ENCODE results near the gene C14orf132.

Gene C14orf132

DNA sequence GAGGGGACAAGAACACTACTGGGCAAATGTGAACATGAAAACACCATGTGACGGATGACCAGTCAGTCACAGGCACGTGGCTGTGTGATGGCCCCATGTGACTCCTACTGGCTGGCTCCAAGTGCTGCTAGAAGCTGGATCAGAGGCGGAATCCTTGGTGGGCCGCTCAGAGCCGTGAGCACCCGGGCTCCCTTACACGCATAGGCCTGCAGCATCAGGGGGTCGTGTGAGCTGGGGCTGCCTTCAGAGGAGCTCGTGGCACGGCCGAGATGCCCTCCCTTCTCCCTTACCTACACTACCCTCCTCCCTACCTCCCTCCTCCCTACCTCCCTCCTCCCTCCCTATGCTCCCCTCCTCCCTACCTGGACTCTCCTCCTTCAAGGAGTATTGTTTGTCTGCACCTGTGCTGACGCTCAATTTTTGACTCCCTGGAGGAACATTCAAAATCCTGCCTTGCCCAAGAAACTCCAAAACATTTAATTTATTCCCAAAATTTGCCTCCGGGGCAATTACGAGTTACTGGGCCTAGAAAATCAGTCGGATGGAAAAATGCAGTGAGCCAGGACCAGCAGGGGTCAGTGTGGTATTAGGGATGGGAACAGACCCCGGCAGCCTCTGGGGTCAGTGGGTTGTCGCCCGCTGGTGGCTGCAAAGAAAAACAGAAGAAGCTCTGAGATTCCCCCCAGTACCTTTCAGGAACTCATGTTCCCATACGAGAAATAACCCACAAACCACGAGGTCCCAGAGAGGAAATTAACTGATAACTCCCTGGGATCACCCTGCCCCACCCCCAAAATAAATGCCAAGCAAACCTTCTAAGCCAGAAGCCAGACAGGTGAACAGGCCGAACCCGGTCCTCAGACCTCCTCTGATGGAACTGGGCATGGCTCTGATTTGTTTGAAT lies 61.3 kb downstream of the C14orf132 start:
- peak; percentile 45 to 64 for DNase-seq

DNA sequence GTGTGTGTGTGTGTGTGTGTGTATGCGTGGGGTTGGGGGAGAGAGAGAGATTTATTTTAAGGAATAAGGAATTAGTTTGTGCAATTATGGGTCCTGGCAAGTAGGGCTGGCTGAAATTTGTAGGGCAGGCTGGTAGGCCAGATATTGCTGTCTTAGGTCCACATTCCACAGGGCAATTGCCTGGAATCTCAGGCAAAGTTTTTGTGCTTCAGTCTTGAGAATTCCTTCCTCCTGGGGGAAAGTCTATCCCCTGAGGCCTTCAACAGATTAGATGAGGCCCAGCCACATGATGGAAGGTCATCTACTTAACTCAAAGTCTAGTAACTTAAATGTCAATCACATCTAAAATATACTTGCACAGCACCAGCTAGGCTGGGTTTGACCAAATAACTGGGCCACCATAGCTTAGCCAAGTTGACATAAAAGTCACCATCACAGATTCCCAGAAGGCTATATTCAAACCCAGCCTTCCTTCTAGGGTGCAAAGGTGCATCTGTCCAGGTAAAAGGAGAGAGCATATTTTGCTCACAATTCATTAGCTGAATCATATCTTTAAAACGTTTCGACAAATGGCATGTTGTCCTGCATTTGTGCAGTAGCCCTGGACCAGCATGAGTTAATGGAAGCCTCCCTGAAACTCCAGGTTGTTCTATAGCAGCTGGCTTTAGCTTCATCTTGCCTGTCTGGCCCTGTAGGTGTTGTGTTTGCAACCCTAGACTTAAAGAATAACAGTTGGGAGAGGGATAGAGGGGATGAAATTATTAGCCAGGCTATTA lies 63.1 kb downstream of the C14orf132 start:
- no peak for DNase-seq

DNA sequence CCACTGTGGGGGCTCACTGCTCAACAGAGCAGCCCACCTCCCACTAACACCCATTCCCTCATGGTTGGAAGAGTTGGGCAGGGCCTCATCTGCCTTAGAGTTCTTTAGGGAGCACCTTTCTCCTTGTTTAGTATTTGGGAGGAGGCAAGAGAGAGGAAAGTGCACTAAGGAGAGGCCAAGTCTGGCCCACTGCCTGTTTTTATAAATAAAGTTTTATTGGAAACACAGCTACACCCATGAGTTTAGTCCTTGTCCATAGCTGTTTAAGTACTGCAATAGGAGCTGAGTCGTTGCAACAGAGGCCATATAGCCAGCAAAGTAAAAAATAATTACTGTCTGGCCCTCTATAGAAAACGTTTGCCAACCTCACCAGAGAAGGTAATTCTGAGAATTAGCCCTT lies 63.9 kb downstream of the C14orf132 start:
- no peak for DNase-seq

DNA sequence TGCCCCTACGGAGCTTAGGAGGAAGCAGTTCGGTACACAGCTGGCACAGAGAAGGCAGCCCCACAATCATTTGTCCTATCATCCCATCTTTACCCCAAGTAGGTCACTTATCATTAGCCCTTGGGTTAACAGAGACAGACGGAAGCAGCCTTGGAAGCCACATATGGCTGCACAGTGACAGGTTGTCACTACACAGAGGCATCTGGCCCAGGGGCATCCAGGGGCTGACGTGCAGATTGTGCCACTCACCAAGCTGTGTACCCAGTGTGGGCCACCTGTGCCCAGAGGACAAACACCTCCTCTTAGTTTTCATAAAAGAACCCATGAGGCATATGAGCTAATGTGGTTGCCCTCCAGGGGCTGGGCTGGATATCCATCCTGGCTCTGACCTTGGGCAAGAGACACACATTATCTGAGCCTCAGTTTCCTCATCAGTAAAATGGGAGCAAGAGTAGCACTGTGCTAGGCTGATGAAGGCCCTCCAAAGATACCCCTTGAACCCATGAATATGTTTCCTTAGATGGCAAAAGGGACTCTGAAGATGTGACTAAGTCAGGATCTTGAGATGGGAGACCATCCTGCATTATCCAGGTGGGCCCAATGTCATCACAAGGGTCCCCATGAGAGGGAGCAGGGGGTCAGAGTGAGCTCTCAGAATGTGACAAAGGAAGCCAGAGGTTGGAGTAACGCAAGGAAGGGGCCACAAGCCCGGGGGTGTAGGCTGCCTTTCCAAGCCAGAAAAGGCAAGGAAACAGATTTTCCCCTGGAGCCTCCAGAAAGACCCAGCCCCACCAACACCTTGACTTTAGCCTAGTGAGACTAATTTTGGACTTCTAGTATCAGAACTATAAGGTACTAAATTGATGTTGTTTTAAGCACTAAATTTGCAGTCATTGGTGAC lies 64.6 kb downstream of the C14orf132 start:
- no peak for DNase-seq

DNA sequence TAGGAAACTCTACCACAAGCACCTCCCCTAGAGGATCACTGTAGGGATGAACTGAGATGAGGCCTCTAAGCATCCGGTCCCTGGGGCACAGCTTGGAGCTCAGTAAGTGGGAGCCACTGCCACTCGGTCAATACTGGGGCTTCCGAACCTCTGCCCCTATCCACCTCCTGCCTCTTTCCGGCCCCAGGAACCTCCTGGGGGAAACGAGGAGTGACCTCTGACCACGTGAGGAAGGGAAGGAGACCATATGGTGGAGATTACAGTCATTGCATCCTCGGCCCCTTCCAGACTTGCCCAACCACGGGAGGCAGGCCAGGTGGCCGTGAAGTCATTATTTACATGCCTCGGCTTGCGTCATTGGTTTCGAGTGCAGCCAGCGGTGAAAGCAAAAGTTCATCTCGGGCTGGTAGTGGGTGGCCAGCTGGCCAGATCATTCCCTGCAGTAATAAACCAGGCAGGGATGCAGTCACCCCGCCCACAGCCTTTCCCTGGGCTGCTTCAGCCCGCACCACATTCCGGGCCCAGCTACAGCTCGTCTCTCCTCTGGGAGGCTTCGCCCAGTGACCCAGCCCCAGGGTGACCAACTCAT lies 65.4 kb downstream of the C14orf132 start:
- no peak for DNase-seq

DNA sequence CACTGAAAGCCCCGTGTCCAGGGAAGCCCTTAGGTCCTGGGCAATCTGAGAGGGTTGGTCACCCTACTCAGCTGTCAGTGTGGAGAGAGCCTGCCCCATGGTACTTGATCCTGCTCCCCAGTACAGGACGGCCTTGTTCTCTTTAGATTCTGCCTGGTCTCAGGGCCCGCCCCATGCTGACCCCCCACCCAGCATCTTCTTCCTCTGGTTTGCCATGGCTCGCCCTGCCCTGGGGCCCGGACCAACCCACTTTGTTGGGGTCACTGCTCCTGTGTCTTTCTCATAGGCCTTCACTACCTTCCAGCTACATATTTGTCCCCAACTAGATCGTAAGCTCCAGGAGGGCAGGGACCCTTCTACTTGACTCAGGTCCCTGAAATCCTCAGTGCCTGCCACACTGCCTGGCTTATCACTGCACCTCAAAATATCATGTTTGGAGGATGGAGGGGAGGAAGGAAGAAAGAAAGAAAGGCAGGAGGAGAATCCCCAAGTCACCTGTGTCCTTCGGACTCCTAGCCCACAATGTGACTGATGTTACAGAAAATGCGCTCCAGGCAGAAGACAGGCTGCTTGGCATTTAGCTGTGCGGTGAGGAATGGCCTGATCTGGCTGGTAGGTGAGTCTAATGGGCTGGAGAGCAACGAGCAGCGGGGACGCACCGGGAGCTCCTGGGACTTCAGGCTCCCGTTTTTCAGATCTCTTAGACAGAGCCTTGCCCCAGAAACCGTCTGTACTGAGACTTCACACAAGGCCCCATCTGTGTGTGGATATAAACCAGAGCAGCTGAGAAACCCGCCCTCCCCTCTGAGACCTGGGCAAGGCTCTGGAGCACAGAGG lies 66.1 kb downstream of the C14orf132 start:
- no peak for DNase-seq

DNA sequence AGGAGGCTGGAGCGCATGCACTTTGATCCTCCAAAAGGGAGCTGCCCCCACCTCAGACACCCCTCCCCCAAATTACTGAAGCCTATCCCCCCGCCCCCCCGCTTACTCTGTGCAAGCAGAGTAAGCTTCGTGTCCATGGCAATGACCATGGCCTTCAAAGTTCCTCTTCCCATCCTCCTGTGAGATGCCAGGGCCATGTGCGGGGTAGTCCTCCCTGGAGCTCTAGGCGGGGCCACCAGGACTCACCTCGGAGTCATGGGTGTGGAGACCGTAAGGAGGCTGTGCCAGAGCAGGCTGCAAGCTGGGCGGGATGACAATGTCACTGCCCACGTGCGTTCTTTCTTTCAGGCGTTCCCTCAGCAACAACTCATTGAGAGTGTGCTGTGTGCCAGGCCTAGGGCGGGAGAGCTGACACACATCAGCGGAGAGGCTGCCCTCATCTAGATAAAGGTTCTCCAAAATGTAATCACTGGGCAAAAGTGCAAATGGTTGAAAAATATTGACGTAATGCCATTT lies 66.8 kb downstream of the C14orf132 start:
- no peak for DNase-seq

DNA sequence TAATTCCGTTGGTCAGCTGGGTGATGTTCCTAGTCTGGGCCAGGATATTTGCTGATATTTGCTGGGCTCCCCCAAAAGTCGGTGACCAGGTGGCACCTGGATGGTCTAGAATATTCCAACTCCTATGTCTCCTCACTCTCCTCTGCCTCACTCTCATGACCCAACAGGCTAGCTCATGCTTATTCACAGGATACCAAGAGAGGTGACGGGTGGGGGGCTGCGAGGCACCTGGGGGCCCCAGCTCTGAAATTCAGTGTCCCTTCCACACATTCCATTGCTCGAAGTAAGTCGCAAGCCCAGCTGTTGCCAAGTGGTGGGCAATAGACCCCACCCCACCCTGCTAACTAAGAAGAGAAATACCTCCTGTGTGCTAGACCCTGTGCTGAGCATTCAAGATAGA lies 67.7 kb downstream of the C14orf132 start:
- DNase-seq = no peak

DNA sequence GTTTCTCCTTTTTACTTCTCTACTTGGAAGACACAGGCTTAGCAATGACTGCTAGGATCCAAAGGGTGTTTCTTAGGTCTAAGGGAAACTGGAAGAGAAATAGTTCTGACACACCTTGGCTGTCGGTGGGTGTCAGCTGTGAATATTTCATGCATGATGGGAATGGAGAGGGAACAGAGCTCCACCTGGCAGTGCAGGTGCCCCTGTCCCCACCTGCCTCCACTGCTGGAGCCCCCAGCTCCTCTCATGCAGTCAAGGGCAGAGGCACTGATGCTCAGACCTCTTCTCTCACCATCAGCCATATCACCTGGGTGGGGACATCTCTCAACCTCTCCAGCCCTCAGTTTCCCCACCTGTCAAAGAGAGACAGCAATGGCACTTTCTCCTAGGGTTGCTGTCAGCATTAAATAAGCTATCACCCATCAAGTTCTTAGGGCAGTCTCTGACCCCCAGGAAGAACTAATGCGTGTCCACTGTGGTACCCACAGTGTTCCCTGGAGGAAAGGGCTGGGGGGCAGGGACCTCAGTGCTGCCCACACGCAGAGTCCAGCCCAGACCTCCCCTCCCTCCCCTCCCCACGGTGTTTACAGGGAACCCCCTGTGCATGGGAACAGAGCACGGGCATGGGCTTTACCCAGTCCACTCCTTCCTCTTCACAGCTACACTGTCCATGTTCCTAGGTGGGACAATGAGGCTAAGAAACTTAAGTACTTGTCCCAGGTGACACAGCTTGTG lies 69.1 kb downstream of the C14orf132 start:
- no peak for DNase-seq

DNA sequence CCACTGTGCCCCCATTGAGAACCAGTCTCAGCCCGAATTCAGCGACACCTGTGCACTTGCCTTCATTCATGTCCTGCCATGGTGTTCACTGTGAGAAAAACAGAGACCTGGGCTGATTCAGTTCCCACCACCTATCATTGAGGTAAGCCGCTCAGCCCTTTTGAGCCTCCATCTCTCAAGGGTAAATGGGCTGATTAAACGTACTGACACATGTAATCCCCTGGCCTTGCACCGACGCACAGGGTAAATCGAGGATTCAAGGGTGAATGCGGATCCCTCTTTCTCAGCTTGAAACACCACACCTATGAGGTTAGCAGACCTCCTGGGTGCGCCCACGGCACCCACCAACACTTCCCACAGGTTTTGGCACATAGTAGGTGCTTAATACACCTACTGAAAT lies 69.7 kb downstream of the C14orf132 start:
- DNase-seq = no peak

DNA sequence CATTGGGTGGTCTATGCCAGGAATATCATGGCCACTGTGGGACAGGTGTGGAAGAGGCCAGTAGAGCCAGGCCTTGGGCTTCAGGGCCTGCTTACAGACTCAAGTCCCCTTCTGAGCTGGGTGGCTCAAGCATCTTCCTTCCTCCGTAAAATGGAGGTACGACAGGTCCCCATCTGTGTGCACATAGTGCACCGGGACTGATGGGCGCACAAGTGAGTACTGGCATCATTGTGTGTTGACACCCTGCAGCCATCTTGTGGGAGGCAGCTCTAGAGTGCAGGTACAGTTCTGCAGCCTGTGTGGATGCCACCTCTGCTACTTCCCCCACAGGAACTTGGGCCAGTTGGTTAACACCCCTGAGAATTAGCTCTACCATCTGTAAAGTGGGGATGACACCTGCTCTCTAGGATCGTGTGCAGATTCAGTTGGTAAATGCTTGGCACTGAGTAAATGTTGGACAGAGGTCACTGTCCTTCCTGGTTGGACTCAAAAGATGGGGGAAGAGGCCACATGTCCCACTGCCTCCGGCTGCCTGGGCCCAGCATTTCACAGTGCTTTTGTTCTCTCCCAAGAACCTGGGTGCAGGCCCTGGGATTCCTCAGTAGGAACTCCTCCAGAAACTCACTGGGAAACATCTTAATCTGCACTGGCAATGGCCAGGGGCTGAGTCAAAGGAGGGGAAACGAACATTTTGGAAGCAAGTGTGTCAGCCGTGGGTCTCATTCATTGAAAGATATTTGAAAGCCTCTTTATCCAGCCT lies 70.6 kb downstream of the C14orf132 start:
- DNase-seq = no peak

DNA sequence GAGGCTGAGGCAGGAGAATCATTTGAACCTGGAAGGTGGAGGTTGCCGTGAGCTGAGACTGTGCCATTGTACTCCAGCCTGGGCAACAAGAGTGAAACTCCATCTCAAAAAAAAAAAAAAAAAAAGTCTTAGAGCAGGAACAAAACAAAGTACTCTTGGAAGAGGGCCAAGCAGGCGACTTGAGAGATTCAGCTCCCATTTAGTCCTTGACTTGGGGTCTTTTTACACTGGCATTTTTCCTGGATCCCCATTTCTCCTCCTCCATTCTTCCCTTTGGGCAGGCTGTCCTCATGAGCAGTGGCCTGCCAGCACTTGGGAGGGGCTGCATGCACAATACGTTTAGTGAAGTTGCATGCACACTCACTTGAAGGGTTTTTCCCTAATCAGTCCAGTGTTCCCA lies 72.9 kb downstream of the C14orf132 start:
- no peak for DNase-seq

DNA sequence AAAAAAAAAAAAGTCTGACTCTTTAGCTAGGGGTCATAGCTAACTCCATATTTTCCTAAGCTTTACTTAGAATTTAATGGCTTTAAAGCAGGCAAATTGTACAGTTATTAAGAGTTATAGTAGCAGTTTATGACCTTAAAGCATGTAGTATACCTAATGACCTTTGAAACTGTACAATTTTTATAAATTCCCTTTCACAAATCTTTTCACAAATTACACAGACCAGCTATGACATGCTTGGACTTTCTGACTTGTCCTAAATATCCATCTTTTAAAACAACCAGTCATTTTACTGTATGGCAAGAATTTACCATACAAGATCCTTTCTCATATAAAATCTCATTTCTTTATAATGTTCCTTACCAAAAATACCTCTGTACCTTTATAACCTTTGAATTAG lies 74.8 kb downstream of the C14orf132 start:
- no peak for DNase-seq

DNA sequence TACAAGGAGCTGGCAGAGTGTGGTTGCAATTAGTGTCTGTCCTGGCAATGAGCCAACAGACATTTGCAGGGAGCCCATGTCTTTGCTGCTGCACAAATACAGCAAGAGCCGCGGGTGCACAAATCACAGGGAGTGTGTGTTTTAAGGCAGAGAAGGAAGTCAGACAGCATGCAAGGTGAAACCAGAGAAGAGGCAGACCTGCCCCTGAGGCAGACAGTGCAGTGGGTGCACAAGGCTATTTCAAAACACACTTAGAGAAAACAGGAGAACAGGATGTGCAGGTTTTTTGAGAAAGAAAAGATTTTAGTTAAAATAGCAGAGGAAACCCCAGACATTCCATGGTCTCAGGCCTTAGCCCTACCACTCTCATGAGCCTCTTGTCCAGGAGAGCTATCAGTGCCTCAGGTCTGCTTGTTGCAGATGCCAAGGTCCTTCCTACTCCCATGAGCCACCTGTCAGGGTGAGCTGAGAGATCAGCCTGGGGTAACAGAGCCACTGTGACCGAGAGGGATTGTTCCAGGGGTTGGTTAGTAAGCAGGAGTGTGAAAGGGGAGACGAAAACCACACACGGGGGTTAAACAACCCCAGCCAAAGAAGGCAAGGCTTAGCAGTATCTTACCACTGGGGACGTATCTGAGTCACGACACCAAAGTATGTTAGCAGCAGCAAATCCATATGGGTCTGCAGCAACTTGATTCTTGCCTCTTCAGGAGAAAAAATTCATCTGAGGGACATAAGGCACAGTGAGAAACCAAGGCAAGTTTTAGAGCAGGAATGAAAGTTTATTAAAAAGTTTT lies 78.1 kb downstream of the C14orf132 start:
- peak; percentile 29 to 81 for DNase-seq

DNA sequence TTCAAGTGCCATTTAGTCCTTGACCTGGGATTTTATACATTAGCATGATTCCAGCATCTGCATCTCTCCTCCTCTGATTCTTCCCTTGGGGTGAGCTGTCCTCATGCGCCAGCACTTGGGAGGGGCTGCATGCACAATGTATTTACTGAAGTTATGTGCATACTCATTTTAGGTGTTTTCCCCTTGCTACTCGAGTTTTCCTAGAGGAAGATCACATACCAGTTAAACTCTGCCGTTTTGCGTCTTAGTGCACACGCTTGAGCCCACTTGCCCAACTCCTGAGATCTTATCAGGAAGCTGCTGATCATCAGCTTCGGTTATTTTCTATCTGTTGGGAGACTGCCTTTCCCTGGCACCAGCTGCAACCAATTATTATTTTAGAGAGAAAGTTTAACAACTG lies 78.8 kb downstream of the C14orf132 start:
- DNase-seq = no peak

DNA sequence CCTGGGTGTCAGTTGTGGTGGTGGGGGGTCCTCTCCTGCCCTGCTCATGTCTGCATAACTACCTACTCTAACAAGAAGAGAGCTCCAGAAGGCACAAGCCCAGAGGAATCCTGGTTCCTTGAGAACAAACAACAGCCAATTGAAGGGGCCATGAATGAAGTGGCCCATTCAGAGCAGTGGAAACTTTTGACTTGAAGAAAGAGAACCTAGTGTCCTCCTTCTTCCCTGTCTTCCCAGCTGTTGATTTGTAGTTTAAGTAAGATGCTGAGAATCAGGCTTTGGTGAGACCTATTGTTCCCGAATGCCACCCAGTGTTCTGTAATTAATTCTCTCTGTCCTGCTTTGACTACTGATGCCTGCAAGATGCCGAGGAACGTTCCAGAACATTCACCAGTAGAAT lies 79.2 kb downstream of the C14orf132 start:
- DNase-seq = no peak

DNA sequence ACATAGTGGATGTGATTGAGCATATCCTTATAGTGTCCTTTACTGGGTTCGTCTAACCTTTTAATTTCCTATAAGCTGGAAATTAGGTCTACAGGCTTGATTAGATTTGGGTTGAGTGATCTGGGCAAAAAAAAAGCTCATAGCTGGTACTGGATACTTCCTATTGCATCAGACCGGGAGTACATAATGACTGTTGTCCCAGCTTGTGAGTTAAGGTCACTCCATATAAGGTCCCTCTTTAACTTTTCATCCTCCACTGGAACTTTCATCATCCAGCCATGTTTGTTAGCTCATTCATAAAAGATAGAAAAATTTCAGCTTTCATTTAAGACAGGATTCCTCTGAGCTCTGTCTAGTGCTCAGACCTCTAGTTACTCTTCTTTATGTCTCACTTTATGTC lies 80.8 kb downstream of the C14orf132 start:
- no peak for DNase-seq

DNA sequence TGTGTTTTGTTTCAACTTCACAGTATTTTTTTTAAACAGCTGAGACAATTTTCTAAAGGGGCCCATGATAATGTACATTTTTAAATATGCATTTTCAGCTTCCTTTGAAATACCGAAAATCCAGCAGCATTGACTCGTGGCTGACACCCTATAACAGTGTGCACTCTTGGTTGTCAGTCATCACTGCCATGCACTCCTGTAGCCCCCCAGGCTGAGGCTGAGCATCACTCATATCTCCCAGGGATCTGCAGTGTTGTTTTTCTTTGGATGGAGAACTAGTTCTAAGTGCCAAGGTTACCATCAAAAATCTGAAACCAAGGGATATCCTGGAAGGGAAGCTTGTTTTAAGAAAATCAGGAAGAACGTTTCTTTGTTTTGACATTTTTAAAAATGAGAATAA lies 81.2 kb downstream of the C14orf132 start:
- DNase-seq = no peak

DNA sequence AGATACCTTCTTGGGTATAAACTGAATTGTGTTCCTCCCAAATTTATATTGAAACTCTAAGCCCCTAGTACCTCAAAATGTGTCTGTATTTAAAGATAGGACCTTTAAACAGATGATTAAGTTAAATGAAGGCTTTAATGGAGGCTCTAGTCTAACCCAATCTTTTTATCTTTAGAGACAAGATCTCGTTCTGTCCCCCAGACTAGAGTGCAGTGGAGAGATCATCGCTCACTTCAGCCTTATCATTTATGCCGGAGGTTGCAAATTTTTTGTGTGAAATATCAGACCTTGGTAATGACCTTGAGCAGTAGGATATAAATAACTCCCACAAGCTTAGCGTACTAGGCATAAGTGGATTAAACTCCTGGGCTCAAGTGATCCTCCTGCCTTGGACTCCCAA lies 81.8 kb downstream of the C14orf132 start:
- no peak for DNase-seq

Measured in NCI-H187 (cell line).